H1 (cell line): ENCODE results near the gene CEP70. TPM values are rescaled to one million over a fixed set of nuclear protein-coding genes. Genes with fewer than 3 reads are reported as not detected.

Experiments used
- CTCF ChIA-PET: fragments of 300-600 bp; sonication (Branson Sonifier 250); formaldehyde crosslinking; loops from one replicate; lab custom pipeline; 2021; ENCODE audit not compliant: partially characterized antibody; lab: Charles Lee
- POLR2A ChIA-PET: fragments of 300-600 bp; sonication (Branson Sonifier 250); formaldehyde crosslinking; loops from one replicate; lab custom pipeline; 2021; ENCODE audit warnings: inconsistent platforms; ENCODE audit not compliant: partially characterized antibody; lab: Charles Lee
- DNase-seq, 2 experiments: peaks; one replicate each; pipeline versions ENCODE4 v3.0.0 to v3.0.0-alpha.2; 2010 to 2022; ENCODE audit warnings: low spot score in 2 of 2, low read depth in 1 of 2, mixed read lengths in 1 of 2
- FAIRE-seq: peaks from 2 replicates; lab custom pipeline; 2011; peaks lifted over from hg19 to GRCh38; lab: Jason Lieb, UNC
- H2AFZ ChIP-seq: 2 replicates; pipeline ENCODE4 v1.8.1; 2012; ENCODE audit warnings: low read length, inconsistent platforms
- H2AK5ac ChIP-seq: 2 replicates; pipeline ENCODE4 v1.6.1; 2013; ENCODE audit warnings: low read depth, low read length
- H2BK120ac ChIP-seq: replicated peaks from 2 replicates; pipeline ENCODE3; 2013; ENCODE audit warnings: low read depth, low read length, inconsistent platforms
- H2BK12ac ChIP-seq: 2 replicates; pipeline ENCODE4 v1.6.1; 2013; ENCODE audit warnings: low read depth, low read length
- H2BK15ac ChIP-seq: 2 replicates; pipeline ENCODE4 v1.6.1; 2013; ENCODE audit warnings: low read length
- H2BK20ac ChIP-seq: 2 replicates; pipeline ENCODE4 v1.6.1; 2013; ENCODE audit warnings: low read length
- H2BK5ac ChIP-seq: 2 replicates; pipeline ENCODE4 v1.6.1; 2013; ENCODE audit warnings: low read depth, low read length
- H3K14ac ChIP-seq: 2 replicates; pipeline ENCODE4 v1.6.1; 2013; ENCODE audit warnings: inconsistent platforms; ENCODE audit not compliant: insufficient read length
- H3K18ac ChIP-seq: 2 replicates; pipeline ENCODE4 v1.6.1; 2013; ENCODE audit warnings: low read length; ENCODE audit errors: extremely low read depth
- H3K23ac ChIP-seq: 2 replicates; pipeline ENCODE4 v1.6.1; 2013; ENCODE audit warnings: inconsistent platforms; ENCODE audit not compliant: insufficient read length
- H3K23me2 ChIP-seq: 2 replicates; pipeline ENCODE4 v1.6.1; 2013; ENCODE audit warnings: low read depth, low read length
- H3K27ac ChIP-seq: 2 replicates; pipeline ENCODE4 v1.6.1; 2011; ENCODE audit warnings: low read depth, low read length, inconsistent platforms
- H3K27me3 ChIP-seq, 4 experiments: replicated peaks in 1 of 4; 1 replicate in 1 of 4; 2 replicates in 3 of 4; pipeline versions ENCODE4 v1.6.1 to v1.8.1; 2011 to 2013; ENCODE audit warnings: low read length in 3 of 4, mild to moderate bottlenecking in 3 of 4, inconsistent platforms in 2 of 4, mixed read lengths in 2 of 4, moderate library complexity in 1 of 4; ENCODE audit not compliant: control insufficient read depth in 3 of 4, insufficient read depth in 3 of 4; ENCODE audit errors: extremely low read depth in 1 of 4
- H3K36me3 ChIP-seq, 4 experiments: 2 replicates each; pipeline versions ENCODE4 v1.6.1 to v1.8.1; 2011 to 2013; ENCODE audit warnings: mild to moderate bottlenecking in 4 of 4, low read length in 3 of 4, moderate library complexity in 2 of 4, control low read depth in 1 of 4, inconsistent platforms in 1 of 4; ENCODE audit not compliant: insufficient read depth in 4 of 4, control insufficient read depth in 2 of 4
- H3K4ac ChIP-seq: replicated peaks from 2 replicates; pipeline ENCODE3; 2013; ENCODE audit warnings: low read length, low read depth, mixed read lengths, inconsistent platforms; ENCODE audit not compliant: insufficient read length
- H3K4me1 ChIP-seq, 4 experiments: replicated peaks in 1 of 4; 1 replicate in 1 of 4; 2 replicates in 3 of 4; pipeline versions ENCODE4 v1.6.1 to v1.8.1; 2011 to 2013; ENCODE audit warnings: low read length in 3 of 4, inconsistent platforms in 2 of 4, mixed read lengths in 1 of 4; ENCODE audit not compliant: insufficient read depth in 4 of 4, control insufficient read depth in 3 of 4
- H3K4me2 ChIP-seq, 2 experiments: 2 replicates each; pipeline versions ENCODE4 v1.6.1 to v1.8.1; 2011 to 2013; ENCODE audit warnings: low read depth in 2 of 2, low read length in 2 of 2, control low read depth in 1 of 2, inconsistent platforms in 1 of 2, mild to moderate bottlenecking in 1 of 2; ENCODE audit not compliant: insufficient read depth in 1 of 2
- H3K4me3 ChIP-seq, 4 experiments: fragments of 200-600, 300-600 bp in 1 of 4; sonication (generic), shearing (Covaris generic), sonication (Bioruptor Twin) in 1 of 4; 2 replicates each; pipeline versions ENCODE4 v1.5.1 to v1.8.1; 2011 to 2016; ENCODE audit warnings: low read length in 4 of 4, low read depth in 3 of 4, control low read depth in 2 of 4, inconsistent platforms in 2 of 4, mild to moderate bottlenecking in 2 of 4, mixed read lengths in 1 of 4, moderate library complexity in 1 of 4; ENCODE audit not compliant: insufficient read depth in 2 of 4; ENCODE audit errors: extremely low read depth in 1 of 4
- H3K56ac ChIP-seq: replicated peaks from 2 replicates; pipeline ENCODE3; 2013; ENCODE audit warnings: low read depth, mild to moderate bottlenecking, mixed read lengths, low read length, inconsistent platforms; ENCODE audit not compliant: insufficient read length
- H3K79me1 ChIP-seq: 2 replicates; pipeline ENCODE4 v1.6.1; 2013; ENCODE audit warnings: low read depth, low read length, control low read depth
- H3K79me2 ChIP-seq, 2 experiments: 2 replicates each; pipeline versions ENCODE4 v1.6.1 to v1.8.1; 2012 to 2013; ENCODE audit warnings: low read length in 2 of 2, mild to moderate bottlenecking in 2 of 2, inconsistent platforms in 1 of 2; ENCODE audit not compliant: insufficient read depth in 2 of 2, control insufficient read depth in 1 of 2
- H3K9ac ChIP-seq, 4 experiments: replicated peaks in 1 of 4; 1 replicate in 1 of 4; 2 replicates in 3 of 4; pipeline versions ENCODE4 v1.6.1 to v1.8.1; 2011 to 2013; ENCODE audit warnings: low read depth in 3 of 4, low read length in 3 of 4, control low read depth in 2 of 4, mild to moderate bottlenecking in 2 of 4, moderate library complexity in 2 of 4, inconsistent platforms in 1 of 4; ENCODE audit errors: extremely low read depth in 1 of 4
- H3K9me3 ChIP-seq, 2 experiments: 2 replicates each; pipeline versions ENCODE4 v1.6.1 to v1.8.1; 2012 to 2013; ENCODE audit warnings: mild to moderate bottlenecking in 2 of 2, moderate library complexity in 2 of 2, control low read depth in 1 of 2, inconsistent platforms in 1 of 2, low read depth in 1 of 2, low read length in 1 of 2, mixed read lengths in 1 of 2; ENCODE audit not compliant: insufficient read depth in 2 of 2
- H4K20me1 ChIP-seq, 2 experiments: replicated peaks in 1 of 2; 2 replicates each; pipeline versions ENCODE3 to v1.8.1; 2011 to 2013; ENCODE audit warnings: inconsistent platforms in 2 of 2, low read length in 2 of 2, mild to moderate bottlenecking in 1 of 2; ENCODE audit not compliant: insufficient read depth in 2 of 2, control insufficient read depth in 1 of 2
- H4K5ac ChIP-seq: 2 replicates; pipeline ENCODE4 v1.6.1; 2013; ENCODE audit warnings: low read length, low read depth, mixed read lengths, inconsistent platforms; ENCODE audit not compliant: insufficient read length
- H4K8ac ChIP-seq: 2 replicates; pipeline ENCODE4 v1.8.0; 2013; ENCODE audit warnings: mild to moderate bottlenecking, moderate library complexity, low read length, inconsistent platforms; ENCODE audit not compliant: insufficient read depth; ENCODE audit errors: extremely low read depth
- H4K91ac ChIP-seq: replicated peaks from 2 replicates; pipeline ENCODE3; 2013; ENCODE audit warnings: low read length, mixed read lengths, inconsistent platforms; ENCODE audit not compliant: insufficient read length
- CTBP2 ChIP-seq: IDR thresholded peaks from 2 replicates; pipeline ENCODE4 v1.7.0; 2011; ENCODE audit warnings: borderline replicate concordance, mild to moderate bottlenecking, moderate library complexity, mixed read lengths, low read length; ENCODE audit not compliant: insufficient read depth, insufficient read length
- NANOG ChIP-seq: IDR thresholded peaks from 2 replicates; pipeline ENCODE4 v1.6.1; 2011; ENCODE audit warnings: low read length, low read depth, mild to moderate bottlenecking, inconsistent platforms; ENCODE audit not compliant: insufficient read depth, poor library complexity, severe bottlenecking
- RAD21 ChIP-seq, 2 experiments: IDR thresholded peaks in 1 of 2; conservative IDR thresholded peaks in 1 of 2; 2 replicates each; pipeline ENCODE4 v1.6.1; 2011; ENCODE audit warnings: low read depth in 2 of 2, low read length in 2 of 2, improper control_type of control experiment in 1 of 2, inconsistent platforms in 1 of 2, mild to moderate bottlenecking in 1 of 2, moderate library complexity in 1 of 2
- polyA plus RNA-seq, 7 experiments: library from polyadenylated mRNA; depleted of rRNA in 3 of 7; stranded (reverse) in 5 of 7; unstranded in 2 of 7; fragments of >200 nt in 5 of 7; fragments of 200-250 nt in 2 of 7; gene quantifications; 1 replicate in 5 of 7; 2 replicates in 1 of 7; 4 replicates in 1 of 7; pipeline versions ENCODE4 v1.2.1 to v1.2.3, GENCODE V29; 2011 to 2013; ENCODE audit warnings: missing spikeins in 2 of 7, mixed read lengths in 2 of 7
- total RNA-seq: library from RNA; stranded (reverse); fragmentation: NEBNext Ultra II Directional; extraction: Animal tissue kit (Norgen Biotek cat#: 25700); gene quantifications from 2 replicates; pipeline ENCODE4 v1.2.1, GENCODE V29; 2021

CEP70 gene
- total and polyA plus RNA-seq, 2 of the 8 experiments (the other 6 are each of a cell fraction or from before 2014, with no cell fraction given) = 3.9 to 26.2 TPM

- TF ChIP-seq CTBP2 = no peak
Measured at GRCh38 chr3:138569090-138569489, 25.0 kb downstream of the CEP70 start (continued).

- Histone ChIP-seq H3K4me3 (no peak overlapping the region), H3K4me2 (no peak overlapping the region), H3K23ac (no peak overlapping the region), H3K18ac (no peak overlapping the region), H3K23me2 (no peaks in the 10 kb centered on the region), H3K4ac (no peak overlapping the region), H2BK5ac (no peak overlapping the region), H3K36me3 (no peaks in the 10 kb centered on the region; a peak in 1 of 8 replicates), H2BK120ac (no peak overlapping the region), H2AK5ac (no peak overlapping the region), H3K9me3 (no peaks in the 10 kb centered on the region), H3K14ac (no peak overlapping the region), H4K91ac (no peak overlapping the region), H3K4me1 (no peaks in the 10 kb centered on the region), H2BK15ac (no peak overlapping the region), H3K9ac (no peak overlapping the region), H3K79me1 (no peaks in the 10 kb centered on the region), H4K5ac (no peak overlapping the region), H2AFZ (no peak overlapping the region), H3K27ac (no peak overlapping the region), H2BK12ac (no peak overlapping the region), H4K20me1 (no peaks in the 10 kb centered on the region), H3K56ac (no peak overlapping the region), H3K79me2 (no peaks in the 10 kb centered on the region), H4K8ac (no peak overlapping the region), H2BK20ac (no peak overlapping the region), H3K27me3 (no peaks in the 10 kb centered on the region)
- no peak for FAIRE-seq
- CTCF ChIA-PET = interaction anchor here (0.6 to 1.3 kb wide), 4 partner anchors 11 to 356 kb away, joined by 3 to 5 read pairs (median 3); no protein-coding TSS in a partner anchor
- no peak for DNase-seq
- TF ChIP-seq RAD21 (IDR thresholded peaks at IDR 0.05 in 1 of 2, conservative IDR thresholded peaks at IDR 0.05 in 1 of 2; ENCODE audit: low read depth in 2 of 2, low read length in 2 of 2) = peak; percentile 8 to 18; a peak in 1 of 4 replicates
- TF ChIP-seq NANOG = no peak
- POLR2A ChIA-PET = no interaction called here
Measured at GRCh38 chr3:138567403-138567802, 26.7 kb downstream of the CEP70 start.
